HUES48 (cell line): ENCODE results near the gene NSMCE3.

Experiments used
- H3K27ac ChIP-seq: one replicate; pipeline ENCODE4 v1.7.0; 2013; ENCODE audit warnings: low read depth, low read length, inconsistent platforms
- H3K27me3 ChIP-seq: 2 replicates; pipeline ENCODE4 v1.6.1; 2013; ENCODE audit warnings: mild to moderate bottlenecking, low read length; ENCODE audit not compliant: control insufficient read depth, insufficient read depth
- H3K36me3 ChIP-seq: 2 replicates; pipeline ENCODE4 v1.6.1; 2013; ENCODE audit warnings: low read length; ENCODE audit not compliant: control insufficient read depth, insufficient read depth
- H3K4me1 ChIP-seq: 2 replicates; pipeline ENCODE4 v1.6.1; 2013; ENCODE audit warnings: mild to moderate bottlenecking, low read length; ENCODE audit not compliant: control insufficient read depth, insufficient read depth
- H3K4me3 ChIP-seq: 2 replicates; pipeline ENCODE4 v1.5.1; 2013; ENCODE audit warnings: mild to moderate bottlenecking, low read depth, low read length
- H3K9ac ChIP-seq: 2 replicates; pipeline ENCODE4 v1.6.1; 2013; ENCODE audit warnings: mild to moderate bottlenecking, low read depth, low read length, moderate library complexity
- H3K9me3 ChIP-seq: 2 replicates; pipeline ENCODE4 v1.6.1; 2013; ENCODE audit warnings: low read length; ENCODE audit not compliant: control insufficient read depth, insufficient read depth

NSMCE3 gene

DNA sequence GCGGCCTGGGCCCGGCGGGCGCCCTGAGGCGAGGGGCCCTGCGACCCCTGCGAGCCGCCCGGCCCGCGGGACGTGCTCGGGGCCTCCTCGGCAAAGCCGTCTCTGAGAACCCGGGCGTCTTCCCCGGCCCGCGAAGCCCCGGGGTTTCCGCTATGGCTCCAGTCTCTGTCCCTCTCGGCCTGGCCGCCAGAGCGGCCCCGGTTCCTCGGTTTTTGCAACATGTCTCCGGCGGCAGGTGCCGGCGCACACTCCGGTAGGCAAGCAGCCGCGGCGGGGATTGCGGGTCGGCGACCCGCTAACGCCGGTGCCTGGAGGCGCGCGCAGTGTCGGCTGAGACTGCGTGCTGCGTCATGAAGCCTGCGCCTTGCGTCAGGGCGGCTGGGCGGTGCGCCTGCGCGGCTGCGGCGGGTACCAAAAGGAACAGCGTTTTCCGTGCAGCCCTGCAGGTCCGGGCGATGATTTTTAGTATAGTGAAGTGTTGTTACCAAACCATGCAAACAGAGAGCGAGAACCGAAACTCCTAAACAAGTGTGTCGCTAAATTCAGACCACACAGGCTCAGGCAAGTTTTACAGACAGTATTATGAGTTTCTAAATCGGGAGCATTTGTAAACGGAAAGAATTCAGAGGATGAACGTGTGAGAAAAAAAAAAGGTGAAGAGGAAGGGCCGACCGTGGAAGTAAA is at the start of gene NSMCE3:
TSS of gene NSMCE3 (minus strand) at position 338 of the 684 bp plus-strand sequence. CDS start at position 221, 117 bp downstream.
- H3K9ac ChIP-seq = peak within 1 kb of the TSS; percentile 75
- no peaks in the 10 kb centered on the region for H3K9me3 ChIP-seq
- H3K27ac ChIP-seq = peak within 1 kb of the TSS; percentile 89
- H3K36me3 ChIP-seq = no peaks in the 10 kb centered on the region
- peaks cover 30% of the 10 kb centered on the region for H3K4me1 ChIP-seq
- H3K27me3 ChIP-seq = no peaks in the 10 kb centered on the region
- H3K4me3 ChIP-seq = peak within 1 kb of the TSS; percentile 86

DNA sequence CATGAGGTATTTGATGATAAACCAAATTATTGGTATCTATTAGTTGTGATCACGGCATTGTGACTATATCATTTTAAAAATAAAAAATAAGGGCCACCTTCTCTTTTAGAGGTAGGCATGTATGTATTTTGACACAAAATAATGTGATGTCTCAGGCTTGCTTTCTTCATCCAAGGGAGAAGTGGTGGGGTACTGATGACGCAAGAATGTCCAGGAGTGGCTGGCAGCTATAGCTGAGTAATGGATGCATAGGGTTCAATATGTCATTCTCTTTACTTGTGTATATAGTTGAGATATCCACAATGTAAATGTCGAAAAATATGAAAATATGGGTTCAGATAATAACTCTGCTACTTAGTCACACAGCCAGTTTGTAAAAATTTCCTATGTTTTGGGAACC is 46.8 kb upstream of the NSMCE3 start:
- Histone ChIP-seq H3K27ac (no peak overlapping the region), H3K36me3 (no peaks in the 10 kb centered on the region), H3K4me1 (peaks cover 16% of the 10 kb centered on the region), H3K27me3 (no peaks in the 10 kb centered on the region), H3K9ac (no peak overlapping the region), H3K9me3 (no peaks in the 10 kb centered on the region), H3K4me3 (no peak overlapping the region)

GRCh38 chr15:29312387-29312786 is 42.8 kb upstream of the NSMCE3 start:
- Histone ChIP-seq H3K27me3 (no peaks in the 10 kb centered on the region), H3K4me1 (no peaks in the 10 kb centered on the region), H3K27ac (no peak overlapping the region), H3K9me3 (no peaks in the 10 kb centered on the region), H3K4me3 (no peak overlapping the region), H3K9ac (no peak overlapping the region), H3K36me3 (no peaks in the 10 kb centered on the region)

GRCh38 chr15:29311696-29312095 is 42.1 kb upstream of the NSMCE3 start:
- no peaks in the 10 kb centered on the region for H3K27me3 ChIP-seq
- H3K9me3 ChIP-seq = no peaks in the 10 kb centered on the region
- no peaks in the 10 kb centered on the region for H3K4me1 ChIP-seq
- no peak overlapping the region for H3K27ac ChIP-seq
- no peak overlapping the region for H3K4me3 ChIP-seq
- no peak overlapping the region for H3K9ac ChIP-seq
- no peaks in the 10 kb centered on the region for H3K36me3 ChIP-seq

DNA sequence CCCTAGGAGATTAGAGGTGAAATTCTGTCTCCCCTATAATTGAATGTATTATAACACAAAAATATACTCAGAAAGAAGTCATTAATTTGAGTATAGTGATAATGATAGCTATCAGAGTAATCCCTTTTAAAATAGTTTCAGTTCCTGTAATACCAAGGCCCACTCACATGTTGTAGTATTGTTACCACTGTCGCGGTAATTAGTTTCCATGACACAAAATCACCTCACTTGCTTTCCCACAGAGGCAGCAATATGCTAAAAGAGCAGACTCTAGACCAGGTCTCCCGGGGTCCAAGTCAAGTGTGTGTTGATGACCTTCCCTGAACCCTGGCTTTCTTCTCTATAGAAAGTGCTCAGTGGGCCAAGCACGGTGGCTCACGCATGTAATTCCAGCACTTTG is 39.5 kb upstream of the NSMCE3 start:
- no peak overlapping the region for H3K4me3 ChIP-seq
- H3K27me3 ChIP-seq = no peaks in the 10 kb centered on the region
- H3K9ac ChIP-seq = no peak overlapping the region
- no peak overlapping the region for H3K27ac ChIP-seq
- H3K4me1 ChIP-seq = no peaks in the 10 kb centered on the region
- no peaks in the 10 kb centered on the region for H3K36me3 ChIP-seq
- H3K9me3 ChIP-seq = no peaks in the 10 kb centered on the region

DNA sequence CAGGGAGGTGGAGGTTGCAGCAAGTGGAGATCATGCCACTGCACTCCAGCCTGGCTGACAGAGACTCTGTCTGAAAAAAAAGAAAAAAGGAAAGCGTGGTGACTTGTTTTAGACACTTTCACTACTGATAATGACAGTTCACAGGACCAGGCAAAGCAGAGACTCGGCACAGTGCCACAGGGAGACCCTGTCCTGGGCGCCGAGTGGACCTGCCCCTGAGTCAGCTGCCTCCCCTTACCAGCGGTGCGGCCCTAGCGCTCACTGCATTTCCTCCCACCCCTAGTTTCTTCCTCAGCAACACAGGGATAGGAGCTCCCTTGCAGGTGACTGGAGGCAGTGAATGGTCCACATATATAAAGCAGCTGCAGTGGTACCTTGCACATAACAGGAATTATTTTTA is 38.7 kb upstream of the NSMCE3 start:
- no peaks in the 10 kb centered on the region for H3K36me3 ChIP-seq
- H3K27ac ChIP-seq = no peak overlapping the region
- H3K4me1 ChIP-seq = no peaks in the 10 kb centered on the region
- no peaks in the 10 kb centered on the region for H3K9me3 ChIP-seq
- no peak overlapping the region for H3K4me3 ChIP-seq
- H3K9ac ChIP-seq = no peak overlapping the region
- no peaks in the 10 kb centered on the region for H3K27me3 ChIP-seq

DNA sequence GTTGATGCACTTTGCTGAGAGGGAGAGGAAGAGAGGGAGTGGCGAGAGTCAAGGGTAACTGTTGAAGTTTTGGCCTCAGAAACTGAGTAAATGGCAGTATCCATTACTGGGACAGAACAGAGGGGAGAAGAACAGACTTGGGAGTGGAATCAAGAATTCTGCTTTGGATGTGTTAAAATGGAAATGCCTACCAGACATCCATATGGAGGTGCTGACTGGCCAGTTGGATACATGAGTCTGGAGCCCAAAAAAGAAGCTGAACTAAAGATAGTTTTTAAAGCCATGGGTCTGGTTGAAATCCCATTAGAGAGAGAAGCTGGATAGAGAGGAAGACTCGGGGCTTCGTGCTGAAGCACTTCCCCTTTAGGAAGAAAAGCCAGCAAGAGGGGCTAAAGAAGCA is 35.9 kb upstream of the NSMCE3 start:
- Histone ChIP-seq H3K27me3 (no peaks in the 10 kb centered on the region), H3K27ac (no peak overlapping the region), H3K4me1 (no peaks in the 10 kb centered on the region), H3K4me3 (no peak overlapping the region), H3K9me3 (no peaks in the 10 kb centered on the region), H3K36me3 (no peaks in the 10 kb centered on the region), H3K9ac (no peak overlapping the region)

- no peaks in the 10 kb centered on the region for H3K27me3 ChIP-seq
- H3K36me3 ChIP-seq = no peaks in the 10 kb centered on the region
- no peaks in the 10 kb centered on the region for H3K4me1 ChIP-seq
- H3K4me3 ChIP-seq = no peak overlapping the region
- no peaks in the 10 kb centered on the region for H3K9me3 ChIP-seq
- no peak overlapping the region for H3K9ac ChIP-seq
- H3K27ac ChIP-seq = no peak overlapping the region
Observed at GRCh38 chr15:29302871-29303270, 33.2 kb upstream of the NSMCE3 start.

DNA sequence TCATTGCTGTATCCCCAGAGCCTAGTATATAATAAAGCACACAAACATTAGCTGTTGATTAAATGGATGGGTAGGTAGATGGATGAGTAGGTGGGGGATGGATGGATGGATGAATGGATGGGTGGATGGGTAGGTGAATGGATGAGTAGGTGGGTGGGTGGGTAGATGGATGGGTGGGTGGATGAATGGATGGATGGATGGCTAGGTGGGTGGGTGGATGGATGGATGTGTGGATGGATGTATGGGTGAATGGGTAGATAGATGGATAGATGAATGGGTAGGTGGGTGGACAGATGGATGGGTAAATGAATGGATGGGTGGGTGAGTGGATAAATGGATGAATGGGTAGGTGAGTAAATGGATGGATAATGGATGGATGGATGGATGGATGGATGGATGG is 30.2 kb upstream of the NSMCE3 start:
- Histone ChIP-seq H3K27ac (no peak overlapping the region), H3K9ac (no peak overlapping the region), H3K4me3 (no peak overlapping the region), H3K36me3 (no peaks in the 10 kb centered on the region), H3K9me3 (no peaks in the 10 kb centered on the region), H3K27me3 (no peaks in the 10 kb centered on the region), H3K4me1 (no peaks in the 10 kb centered on the region)

GRCh38 chr15:29299331-29299730 is 29.7 kb upstream of the NSMCE3 start:
- Histone ChIP-seq H3K9ac (no peak overlapping the region), H3K9me3 (no peaks in the 10 kb centered on the region), H3K4me3 (no peak overlapping the region), H3K4me1 (no peaks in the 10 kb centered on the region), H3K36me3 (no peaks in the 10 kb centered on the region), H3K27me3 (no peaks in the 10 kb centered on the region), H3K27ac (no peak overlapping the region)

DNA sequence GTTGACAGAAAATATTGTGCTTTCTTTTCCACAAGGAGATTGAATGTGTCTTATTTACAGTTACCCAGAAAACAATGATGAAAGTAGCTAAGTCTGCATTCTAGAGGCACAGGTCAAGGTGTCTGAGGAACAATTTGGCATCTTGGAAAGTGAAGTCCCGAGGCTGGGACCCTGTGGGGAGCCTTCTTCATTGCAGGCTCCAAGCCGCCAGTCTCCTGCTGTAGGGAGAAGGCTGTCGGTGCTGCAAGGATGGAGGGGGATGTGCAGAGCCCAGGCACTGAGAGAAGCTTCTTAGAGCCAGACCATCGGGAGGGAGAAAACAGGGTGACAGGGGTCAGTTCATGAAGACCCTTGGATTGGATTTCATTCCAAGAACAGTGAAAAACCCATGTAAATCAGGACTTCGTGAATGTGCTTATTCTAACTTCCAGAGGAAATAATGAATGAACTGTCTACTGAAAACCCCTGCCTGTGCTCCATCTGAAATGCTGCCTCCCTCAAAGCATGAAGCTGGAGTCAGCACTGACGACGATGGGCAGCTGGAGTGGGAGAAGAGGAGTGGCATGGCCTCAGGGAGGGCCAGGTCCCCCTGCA is 25.2 kb upstream of the NSMCE3 start:
- H3K27me3 ChIP-seq = no peaks in the 10 kb centered on the region
- H3K36me3 ChIP-seq = no peaks in the 10 kb centered on the region
- H3K9me3 ChIP-seq = no peaks in the 10 kb centered on the region
- H3K27ac ChIP-seq = no peak overlapping the region
- H3K9ac ChIP-seq = no peak overlapping the region
- no peaks in the 10 kb centered on the region for H3K4me1 ChIP-seq
- H3K4me3 ChIP-seq = no peak overlapping the region
